Subcutaneous adipose tissue (tissue), 4 donors: ENCODE results near the gene SLC6A18. TPM values are rescaled to one million over a fixed set of nuclear protein-coding genes. Genes with fewer than 3 reads are reported as not detected.

Experiments used
- total RNA-seq, 4 donors: library from RNA; depleted of rRNA; stranded (reverse); fragments of >200 nt; gene quantifications; one replicate each; pipeline ENCODE4 v1.1.0, GENCODE V29; 2016
- TF ChIP-seq, protein P1 (sequence below): fragments of 450-650 bp; IDR thresholded peaks from one replicate; pipeline ENCODE4 v1.5.1; 2016; ENCODE audit warnings: low read depth, mild to moderate bottlenecking, control low read depth, antibody characterized with exemption, moderate library complexity

The SLC6A18 gene
- total RNA-seq, 4 donors from 2014 or later = not detected

DNA sequence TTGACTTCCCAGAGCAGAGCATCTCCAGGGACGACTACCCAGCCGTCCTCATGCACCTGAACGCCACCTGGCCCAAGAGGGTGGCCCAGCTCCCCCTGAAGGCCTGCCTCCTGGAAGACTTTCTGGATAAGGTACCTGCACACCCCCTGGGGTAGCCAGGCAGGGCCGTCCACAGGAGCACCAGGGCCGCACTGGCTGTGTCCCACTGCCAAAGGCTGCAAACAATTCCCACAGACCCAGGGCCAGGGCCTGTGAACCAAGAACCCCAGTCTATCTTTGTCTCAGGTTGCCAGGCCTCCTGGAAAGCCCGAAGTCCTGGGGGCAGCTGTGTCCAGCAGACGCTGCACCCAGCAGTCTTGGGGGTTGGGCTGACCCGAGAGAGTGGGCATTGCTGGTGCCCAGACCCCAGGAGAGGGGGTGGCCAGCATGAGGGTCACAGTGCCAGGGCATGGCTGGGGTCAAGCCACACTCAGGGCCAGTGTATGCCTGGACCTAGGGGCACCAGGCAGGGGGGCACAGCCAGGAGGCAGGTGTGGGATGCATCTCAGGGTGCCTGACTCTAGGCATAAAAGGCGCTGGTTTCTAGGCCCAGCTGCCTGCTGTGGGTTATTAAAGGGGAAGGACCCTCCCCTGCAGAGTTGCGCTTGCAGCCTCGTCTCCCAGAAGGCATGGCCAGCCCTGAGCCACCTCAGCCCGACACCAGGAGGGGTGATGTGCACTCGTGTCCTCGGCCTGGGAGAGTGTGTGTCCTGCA, 17.7 kb downstream of the SLC6A18 start:
- TF ChIP-seq, protein P1, sequence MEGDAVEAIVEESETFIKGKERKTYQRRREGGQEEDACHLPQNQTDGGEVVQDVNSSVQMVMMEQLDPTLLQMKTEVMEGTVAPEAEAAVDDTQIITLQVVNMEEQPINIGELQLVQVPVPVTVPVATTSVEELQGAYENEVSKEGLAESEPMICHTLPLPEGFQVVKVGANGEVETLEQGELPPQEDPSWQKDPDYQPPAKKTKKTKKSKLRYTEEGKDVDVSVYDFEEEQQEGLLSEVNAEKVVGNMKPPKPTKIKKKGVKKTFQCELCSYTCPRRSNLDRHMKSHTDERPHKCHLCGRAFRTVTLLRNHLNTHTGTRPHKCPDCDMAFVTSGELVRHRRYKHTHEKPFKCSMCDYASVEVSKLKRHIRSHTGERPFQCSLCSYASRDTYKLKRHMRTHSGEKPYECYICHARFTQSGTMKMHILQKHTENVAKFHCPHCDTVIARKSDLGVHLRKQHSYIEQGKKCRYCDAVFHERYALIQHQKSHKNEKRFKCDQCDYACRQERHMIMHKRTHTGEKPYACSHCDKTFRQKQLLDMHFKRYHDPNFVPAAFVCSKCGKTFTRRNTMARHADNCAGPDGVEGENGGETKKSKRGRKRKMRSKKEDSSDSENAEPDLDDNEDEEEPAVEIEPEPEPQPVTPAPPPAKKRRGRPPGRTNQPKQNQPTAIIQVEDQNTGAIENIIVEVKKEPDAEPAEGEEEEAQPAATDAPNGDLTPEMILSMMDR = no peak

DNA sequence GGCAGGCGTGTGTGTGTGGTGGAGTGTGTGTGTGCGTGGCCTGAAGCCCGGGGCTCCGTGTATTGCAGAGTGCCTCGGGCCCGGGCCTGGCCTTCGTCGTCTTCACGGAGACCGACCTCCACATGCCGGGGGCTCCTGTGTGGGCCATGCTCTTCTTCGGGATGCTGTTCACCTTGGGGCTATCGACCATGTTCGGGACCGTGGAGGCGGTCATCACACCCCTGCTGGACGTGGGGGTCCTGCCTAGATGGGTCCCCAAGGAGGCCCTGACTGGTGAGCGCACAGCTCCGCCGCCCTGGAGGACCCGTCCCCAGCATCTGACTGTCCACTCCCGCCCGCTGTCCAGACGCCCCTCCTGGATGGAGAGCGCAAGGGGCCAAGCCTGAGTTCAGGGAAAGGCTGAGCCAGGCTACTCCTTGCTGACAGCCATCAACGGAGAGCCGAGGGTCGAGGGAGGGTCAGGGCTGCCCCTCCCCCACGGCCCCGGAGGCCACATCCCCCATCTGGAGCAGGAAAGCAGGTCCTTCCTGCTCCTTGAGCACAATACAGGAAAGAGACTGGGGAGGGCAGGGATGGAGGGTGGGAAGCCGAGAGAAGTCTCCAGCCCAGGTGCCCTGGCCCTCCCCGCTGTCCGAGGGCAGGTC, 18.4 kb downstream of the SLC6A18 start:
- TF ChIP-seq, protein P1 = no peak

DNA sequence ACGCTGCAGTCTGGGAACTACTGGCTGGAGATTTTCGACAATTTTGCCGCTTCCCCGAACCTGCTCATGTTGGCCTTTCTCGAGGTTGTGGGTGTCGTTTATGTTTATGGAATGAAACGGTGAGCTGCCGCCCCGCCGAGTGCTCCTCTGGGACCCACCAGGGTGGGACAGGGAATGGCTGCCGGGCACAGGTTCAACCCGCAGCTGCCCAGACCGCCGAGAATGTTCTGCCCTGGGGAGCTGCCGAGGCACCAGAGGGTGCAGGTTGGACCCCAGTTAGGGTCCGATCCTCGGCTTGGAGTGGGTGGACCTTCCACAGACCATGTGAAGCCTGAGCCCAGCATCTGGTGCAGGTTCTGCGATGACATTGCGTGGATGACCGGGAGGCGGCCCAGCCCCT, 19.1 kb downstream of the SLC6A18 start:
- TF ChIP-seq, protein P1 = no peak

DNA sequence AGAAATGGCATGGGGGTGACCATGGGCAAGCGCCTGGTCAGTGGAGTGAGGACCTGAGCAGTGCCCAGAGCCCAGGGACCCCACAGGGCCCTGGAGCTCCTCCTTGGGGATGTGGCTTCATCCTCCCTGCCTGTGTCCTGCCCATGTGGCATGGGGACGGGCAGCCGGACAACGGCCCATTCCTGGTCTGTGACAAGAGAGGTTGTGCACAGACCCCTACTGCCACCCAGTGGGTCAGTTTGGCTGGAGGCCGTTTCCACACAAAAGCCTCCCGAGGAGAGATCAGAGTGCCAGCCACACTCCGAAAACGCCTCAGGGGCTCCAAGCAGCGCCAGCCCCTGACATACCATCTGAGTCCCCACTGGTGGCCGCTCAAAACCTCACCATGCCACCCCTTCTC, 19.8 kb downstream of the SLC6A18 start:
- TF ChIP-seq, protein P1 = no peak

DNA sequence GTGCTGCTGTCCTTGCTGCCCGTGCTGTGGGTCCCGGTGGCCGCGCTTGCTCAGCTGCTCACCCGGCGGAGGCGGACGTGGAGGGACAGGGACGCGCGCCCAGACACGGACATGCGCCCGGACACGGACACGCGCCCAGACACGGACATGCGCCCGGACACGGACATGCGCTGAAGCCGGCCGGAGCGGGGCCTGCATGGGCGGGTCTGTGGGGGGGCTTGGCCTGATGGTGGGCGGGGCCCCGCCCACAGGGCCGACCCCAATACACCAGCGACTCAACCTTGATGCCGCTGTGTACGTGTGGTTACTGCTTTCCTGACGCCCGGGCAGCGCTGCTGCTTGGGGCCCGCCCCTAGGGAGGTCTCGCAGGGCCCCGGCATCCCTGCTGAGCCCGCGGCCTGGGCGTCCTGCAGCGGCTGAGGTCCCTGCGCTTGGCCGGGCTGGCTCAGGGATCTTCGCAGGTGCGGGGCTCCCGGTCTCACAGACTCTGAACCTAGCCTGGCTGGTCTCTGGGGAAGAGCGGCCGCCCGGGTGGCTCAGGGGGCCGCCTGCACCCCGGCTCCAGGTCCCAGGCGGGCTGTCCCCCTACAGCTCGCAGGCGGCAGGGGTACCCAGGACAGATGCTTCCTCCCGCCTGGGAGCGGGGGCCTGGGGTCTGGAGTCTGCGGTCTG, 20.9 kb downstream of the SLC6A18 start:
- TF ChIP-seq, protein P1 = no peak

DNA sequence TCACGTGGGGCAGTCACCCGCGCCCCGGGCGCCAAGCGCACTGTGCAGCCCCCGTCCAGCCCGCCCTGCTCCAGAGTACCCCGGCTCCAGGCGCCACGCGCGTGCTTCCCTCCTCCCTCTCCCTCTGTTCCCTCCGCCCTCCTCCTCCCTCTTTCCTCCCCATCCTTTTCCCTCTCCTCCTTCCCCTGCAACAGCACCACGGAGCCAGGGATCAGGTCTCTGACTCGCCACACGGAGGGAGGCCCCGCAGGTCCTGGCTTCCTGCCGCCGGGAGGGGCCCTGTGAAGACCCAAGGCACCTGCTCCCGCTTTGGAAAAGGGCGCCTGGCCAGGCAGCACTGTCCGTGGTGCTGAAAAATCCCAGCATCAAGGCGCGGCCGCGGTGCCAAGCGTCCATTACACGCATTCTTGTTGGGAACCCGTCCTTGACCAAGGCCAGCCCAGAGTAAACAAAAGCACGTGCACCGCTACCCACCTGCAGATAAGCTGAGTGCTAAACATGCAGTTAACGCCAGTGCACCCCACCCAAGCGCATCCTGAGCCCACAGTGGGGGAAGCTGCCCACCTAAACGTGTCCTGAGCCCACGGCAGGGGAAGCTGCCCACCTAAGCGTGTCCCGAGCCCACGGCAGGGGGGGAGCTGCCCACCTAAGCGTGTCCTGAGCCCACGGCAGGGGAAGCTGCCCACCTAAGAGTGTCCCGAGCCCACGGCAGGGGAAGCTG, 21.7 kb downstream of the SLC6A18 start:
- TF ChIP-seq, protein P1 = no peak
